Measurements from ENCODE around the gene ZNF714.
A peak's percentile ranks its signal among the peaks of the same experiment; 100 is the strongest.

The ZNF714 gene

GRCh38 chr19:21082011-21082975 is at the start of gene ZNF714:
TSS of gene ZNF714 (plus strand) at chr19:21082203. CDS start at chr19:21098269, 16,066 bp downstream.
- peak; percentile 32 for DNase-seq

GRCh38 chr19:21045028-21045427 is 37.0 kb upstream of the ZNF714 start:
- DNase-seq, result no peak

- DNase-seq, result no peak
These were observed 35.5 kb upstream of the ZNF714 start for GRCh38 chr19:21046489-21046888.

- no peak for DNase-seq
These were observed 34.3 kb upstream of the ZNF714 start for GRCh38 chr19:21047716-21048115.

- no peak for DNase-seq
These were observed 29.1 kb upstream of the ZNF714 start for GRCh38 chr19:21052902-21053301.

GRCh38 chr19:21065336-21065735 is 16.7 kb upstream of the ZNF714 start:
- DNase-seq, result no peak

- no peak for DNase-seq
These were observed 2.3 kb downstream of the ZNF714 start for GRCh38 chr19:21084343-21084742.

GRCh38 chr19:21087871-21088270 is 5.9 kb downstream of the ZNF714 start:
- no peak for DNase-seq

GRCh38 chr19:21092109-21092508 is 10.1 kb downstream of the ZNF714 start:
- no peak for DNase-seq

GRCh38 chr19:21094347-21095025 is 12.5 kb downstream of the ZNF714 start:
- DNase-seq, result no peak

GRCh38 chr19:21098291-21098690 is 16.3 kb downstream of the ZNF714 start:
- no peak for DNase-seq

GRCh38 chr19:21101521-21102242 is 19.7 kb downstream of the ZNF714 start:
- DNase-seq, result no peak

GRCh38 chr19:21109116-21109515 is 27.1 kb downstream of the ZNF714 start:
- DNase-seq, result no peak

GRCh38 chr19:21110183-21110582 is 28.2 kb downstream of the ZNF714 start:
- DNase-seq, result no peak

GRCh38 chr19:21115430-21115829 is 33.4 kb downstream of the ZNF714 start:
- no peak for DNase-seq

GRCh38 chr19:21117041-21117907 is 35.3 kb downstream of the ZNF714 start:
- DNase-seq, result no peak

- no peak for DNase-seq
These were observed 44.1 kb downstream of the ZNF714 start for GRCh38 chr19:21126078-21126477.

- no peak for DNase-seq
These were observed 45.0 kb downstream of the ZNF714 start for GRCh38 chr19:21127001-21127400.

GRCh38 chr19:21127898-21128297 is 45.9 kb downstream of the ZNF714 start:
- no peak for DNase-seq

- no peak for DNase-seq
These were observed 47.1 kb downstream of the ZNF714 start for GRCh38 chr19:21128901-21129698.

- DNase-seq, result no peak
These were observed 48.2 kb downstream of the ZNF714 start for GRCh38 chr19:21130097-21130775.

Data from NCI-H2107 (cell line).